Astrocyte (in vitro differentiated cells and primary cell): Measurements from ENCODE around the gene IQCK.

ENCODE experiments used
- CTCF ChIP-seq: IDR thresholded peaks from 2 replicates; pipeline ENCODE4 v1.5.1; 2011; ENCODE audit warnings: low read depth, mild to moderate bottlenecking, inconsistent platforms, low read length, moderate library complexity; ENCODE audit not compliant: insufficient read depth
- EZH2 ChIP-seq: IDR thresholded peaks from 2 replicates; pipeline ENCODE4 v1.6.1; 2012; ENCODE audit warnings: mild to moderate bottlenecking, low read length, inconsistent platforms; ENCODE audit not compliant: insufficient read depth

GRCh38 chr16:19810817-19811731 lies 93.0 kb downstream of the IQCK start:
- no peak for TF ChIP-seq CTCF
- no peak for TF ChIP-seq EZH2
